CD4-positive, alpha-beta T cell (primary cell): ENCODE measurements around the gene GPR153. TPM values are rescaled to one million over a fixed set of nuclear protein-coding genes. Genes with fewer than 3 reads are reported as not detected.

Experiments used
- ATAC-seq: fragments of 200-7000 bp; cut with Tn5 transposase; one replicate; pipeline ENCODE4 v1.10.0; 2022; ENCODE audit warnings: mild to moderate bottlenecking; ENCODE audit not compliant: poor library complexity
- CTCF ChIA-PET: fragments of 350-600 bp; sonication (Branson Sonifier 250); formaldehyde crosslinking; loops from one replicate; lab custom pipeline; 2021; ENCODE audit warnings: antibody characterized with exemption, inconsistent platforms; lab: Charles Lee
- POLR2A ChIA-PET: fragments of 350-600 bp; sonication (Branson Sonifier 250); formaldehyde crosslinking; loops from one replicate; lab custom pipeline; 2021; ENCODE audit warnings: antibody characterized with exemption, inconsistent platforms; lab: Charles Lee
- DNase-seq, 14 experiments: peaks; one replicate each; pipeline ENCODE4 v3.0.0-alpha.2; 2013 to 2020; ENCODE audit warnings: mixed read lengths in 2 of 14
- H3K27ac ChIP-seq, 2 donors: one replicate each; pipeline versions ENCODE4 v1.5.1 to v1.7.0; 2013; ENCODE audit warnings: low read length in 2 of 2, low read depth in 1 of 2, mild to moderate bottlenecking in 1 of 2
- H3K27me3 ChIP-seq, 2 experiments: 1 replicate in 1 of 2; 2 replicates in 1 of 2; pipeline versions ENCODE4 v1.6.1 to v1.7.0; 2013; ENCODE audit warnings: low read length in 2 of 2, control low read depth in 1 of 2, mild to moderate bottlenecking in 1 of 2, moderate library complexity in 1 of 2; ENCODE audit not compliant: insufficient read depth in 2 of 2, control insufficient read depth in 1 of 2
- H3K36me3 ChIP-seq: one replicate; pipeline ENCODE4 v1.6.1; 2013; ENCODE audit warnings: low read length, control low read depth; ENCODE audit not compliant: insufficient read depth
- H3K4me1 ChIP-seq: one replicate; pipeline ENCODE4 v1.6.1; 2013; ENCODE audit warnings: low read length, control low read depth; ENCODE audit not compliant: insufficient read depth
- H3K4me3 ChIP-seq: one replicate; pipeline ENCODE4 v1.5.1; 2013; ENCODE audit warnings: mild to moderate bottlenecking, low read length, moderate library complexity
- H3K9me3 ChIP-seq, 2 experiments: 1 replicate in 1 of 2; 2 replicates in 1 of 2; pipeline versions ENCODE4 v1.6.1 to v1.7.0; 2013; ENCODE audit warnings: low read length in 2 of 2, mild to moderate bottlenecking in 2 of 2, control low read depth in 1 of 2, moderate library complexity in 1 of 2; ENCODE audit not compliant: control insufficient read depth in 1 of 2, insufficient read depth in 1 of 2
- H3K27ac Mint-ChIP-seq: one replicate; pipeline ENCODE4 v1.8.0; 2020; ENCODE audit warnings: mixed read lengths
- H3K27me3 Mint-ChIP-seq: one replicate; pipeline ENCODE4 v1.8.0; 2021; ENCODE audit warnings: mixed read lengths
- H3K36me3 Mint-ChIP-seq: one replicate; pipeline ENCODE4 v1.8.0; 2021; ENCODE audit warnings: low read depth, mixed read lengths
- H3K4me1 Mint-ChIP-seq: one replicate; pipeline ENCODE4 v1.8.0; 2021; ENCODE audit warnings: low read depth, mixed read lengths
- H3K4me3 Mint-ChIP-seq: one replicate; pipeline ENCODE4 v1.8.0; 2020; ENCODE audit warnings: mild to moderate bottlenecking, mixed read lengths
- H3K9me3 Mint-ChIP-seq: one replicate; pipeline ENCODE4 v1.8.0; 2020; ENCODE audit warnings: mixed read lengths
- intact Hi-C, 2 experiments: fragments of 100-400 bp; cut with DNase I in 1 of 2; cut with micrococcal nuclease in 1 of 2; formaldehyde crosslinking; loops; one replicate each; pipeline versions ENCODE4 v1.15.1 to v1.9.0; 2023 to 2025; cut with DNase I, micrococcal nuclease
- total RNA-seq, 174 experiments: library from RNA in 2 of 174; stranded (reverse) in 2 of 174; gene quantifications; one replicate each; pipeline ENCODE4 v1.2.3 and lab custom pipeline; 2021 to 2026
- TF ChIP-seq, protein P1 (sequence below): fragments of 200-600 bp; IDR thresholded peaks from one replicate; pipeline ENCODE4 v1.8.0; 2022; ENCODE audit warnings: antibody characterized with exemption, mild to moderate bottlenecking

GPR153 gene
- total RNA-seq, 2 experiments from 2014 or later = 0.14 to 0.19 TPM

DNA sequence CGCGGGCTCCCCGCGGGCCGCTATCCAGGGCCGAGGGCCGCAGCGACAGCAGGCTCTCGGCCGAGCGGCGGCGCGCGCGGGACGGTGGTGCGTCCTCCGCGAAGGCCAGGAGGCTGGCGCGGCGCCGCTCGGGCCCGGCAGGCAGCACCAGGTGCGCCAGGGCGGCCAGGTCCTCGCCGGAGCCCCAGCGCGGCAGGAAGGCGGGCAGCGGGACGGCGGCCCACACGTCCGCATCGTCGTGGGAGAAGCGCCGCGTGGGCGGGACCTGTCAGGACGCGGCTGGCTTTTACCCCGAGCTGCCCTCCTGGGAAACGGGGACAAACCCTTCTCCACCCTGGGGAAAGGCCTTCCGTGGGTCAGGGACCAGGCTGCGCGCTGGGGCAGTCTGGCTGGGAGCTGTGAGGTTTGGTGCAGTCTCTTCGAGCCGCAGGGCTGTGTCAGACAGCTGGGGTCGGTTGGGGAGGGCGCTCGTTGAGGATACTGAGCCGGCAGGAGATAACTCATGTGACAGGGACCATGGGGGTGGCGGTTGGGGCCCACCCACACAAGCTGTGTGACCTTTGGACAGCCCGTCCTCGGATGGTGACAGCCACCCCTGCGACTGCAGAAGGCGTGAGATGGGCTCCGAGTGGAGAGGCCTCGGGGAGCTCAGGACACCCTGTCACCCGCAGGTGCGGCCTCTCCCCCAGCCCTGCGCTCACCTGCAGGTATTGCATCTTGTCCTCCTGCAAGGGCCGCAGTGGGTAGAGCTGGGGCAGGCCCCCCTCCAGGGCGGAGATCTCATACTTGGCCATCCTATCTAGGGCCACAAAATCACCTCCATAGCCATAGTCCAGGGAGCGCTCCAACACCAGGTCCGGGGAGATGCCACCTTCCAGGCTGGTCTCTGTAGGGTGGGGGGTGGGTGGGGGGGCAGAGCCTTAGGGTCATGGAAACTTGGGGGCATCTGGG is 10.9 kb downstream of the GPR153 start:
- Histone ChIP-seq H3K36me3 (no peaks in the 10 kb centered on the region), H3K27me3 (peaks cover 47 to 57% of the 10 kb centered on the region in 2 experiments), H3K4me3 (no peak overlapping the region), H3K4me1 (peaks cover 24% of the 10 kb centered on the region), H3K9me3 (peaks cover 0 to 11% of the 10 kb centered on the region in 2 experiments), H3K27ac (no peak overlapping the region)
- ChIA-PET CTCF (no interaction called here), POLR2A (no interaction called here)
- Mint-ChIP-seq H3K4me3 (no peak overlapping the region), H3K36me3 (no peaks in the 10 kb centered on the region), H3K27me3 (peaks cover 53% of the 10 kb centered on the region), H3K9me3 (no peaks in the 10 kb centered on the region), H3K27ac (no peak overlapping the region), H3K4me1 (peaks cover 15% of the 10 kb centered on the region)
- TF ChIP-seq, protein P1, sequence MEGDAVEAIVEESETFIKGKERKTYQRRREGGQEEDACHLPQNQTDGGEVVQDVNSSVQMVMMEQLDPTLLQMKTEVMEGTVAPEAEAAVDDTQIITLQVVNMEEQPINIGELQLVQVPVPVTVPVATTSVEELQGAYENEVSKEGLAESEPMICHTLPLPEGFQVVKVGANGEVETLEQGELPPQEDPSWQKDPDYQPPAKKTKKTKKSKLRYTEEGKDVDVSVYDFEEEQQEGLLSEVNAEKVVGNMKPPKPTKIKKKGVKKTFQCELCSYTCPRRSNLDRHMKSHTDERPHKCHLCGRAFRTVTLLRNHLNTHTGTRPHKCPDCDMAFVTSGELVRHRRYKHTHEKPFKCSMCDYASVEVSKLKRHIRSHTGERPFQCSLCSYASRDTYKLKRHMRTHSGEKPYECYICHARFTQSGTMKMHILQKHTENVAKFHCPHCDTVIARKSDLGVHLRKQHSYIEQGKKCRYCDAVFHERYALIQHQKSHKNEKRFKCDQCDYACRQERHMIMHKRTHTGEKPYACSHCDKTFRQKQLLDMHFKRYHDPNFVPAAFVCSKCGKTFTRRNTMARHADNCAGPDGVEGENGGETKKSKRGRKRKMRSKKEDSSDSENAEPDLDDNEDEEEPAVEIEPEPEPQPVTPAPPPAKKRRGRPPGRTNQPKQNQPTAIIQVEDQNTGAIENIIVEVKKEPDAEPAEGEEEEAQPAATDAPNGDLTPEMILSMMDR = no peak
- DNase-seq (no peak), ATAC-seq (no peak)
- intact Hi-C loops = loop anchor here (5.0 kb wide), 2 partner anchors 143 to 738 kb away; no protein-coding TSS in a partner anchor

DNA sequence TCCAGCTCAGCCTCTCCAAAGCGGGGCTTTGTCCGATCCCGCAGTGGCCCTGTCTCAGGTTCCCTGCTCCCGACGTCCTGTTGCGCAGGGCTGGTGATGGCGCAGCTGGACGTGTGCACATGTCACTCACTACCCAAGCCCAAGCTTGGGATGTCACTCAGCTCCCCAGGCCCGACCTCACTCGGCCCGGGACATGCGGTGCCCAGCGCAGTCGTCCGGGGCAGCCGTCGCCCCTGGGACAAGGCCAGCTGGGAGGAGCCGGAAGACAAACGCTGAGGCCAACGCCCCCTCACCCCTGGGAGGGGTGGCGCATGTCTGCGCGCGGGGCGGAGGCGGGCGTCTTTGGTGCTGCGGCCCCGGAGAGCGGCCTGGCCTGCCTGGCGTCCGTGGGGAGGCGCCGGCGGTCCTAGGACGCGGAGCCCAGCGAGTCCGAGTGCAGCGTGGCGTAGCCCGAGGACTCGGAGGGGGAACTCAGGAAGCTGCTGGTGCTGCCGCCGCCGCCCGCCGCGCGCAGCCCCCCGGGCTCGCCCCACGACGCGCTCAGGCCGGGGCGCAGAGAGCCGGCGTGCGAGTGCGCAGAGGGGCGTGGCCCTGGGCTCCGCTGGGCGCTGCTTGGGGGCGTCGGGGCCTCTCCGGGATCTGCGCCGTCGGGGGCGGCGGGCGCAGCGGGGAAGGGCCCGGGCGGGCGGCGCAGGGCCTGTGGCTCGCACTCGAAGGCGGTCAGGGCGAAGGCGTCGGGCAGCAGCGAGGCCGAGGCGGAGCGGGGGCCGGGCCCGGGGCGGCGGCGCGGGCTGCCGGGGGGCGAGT is 11.8 kb downstream of the GPR153 start:
- H3K36me3 ChIP-seq = no peaks in the 10 kb centered on the region
- Mint-ChIP-seq H3K27me3 (peaks cover 61% of the 10 kb centered on the region), H3K4me1 (peaks cover 15% of the 10 kb centered on the region), H3K27ac (no peak overlapping the region), H3K4me3 (no peak overlapping the region), H3K36me3 (no peaks in the 10 kb centered on the region), H3K9me3 (no peaks in the 10 kb centered on the region)
- DNase-seq = no peak
- H3K9me3 ChIP-seq = peaks cover 0 to 12% of the 10 kb centered on the region in 2 experiments
- no peak overlapping the region for H3K27ac ChIP-seq
- H3K4me1 ChIP-seq = peaks cover 28% of the 10 kb centered on the region
- intact Hi-C loops = loop anchor here (5.0 kb wide), 2 partner anchors 142 to 737 kb away; no protein-coding TSS in a partner anchor
- TF ChIP-seq, protein P1 = no peak
- CTCF ChIA-PET = no interaction called here
- POLR2A ChIA-PET = no interaction called here
- H3K4me3 ChIP-seq = no peak overlapping the region
- peaks cover 53 to 63% of the 10 kb centered on the region in 2 experiments for H3K27me3 ChIP-seq
- no peak for ATAC-seq

DNA sequence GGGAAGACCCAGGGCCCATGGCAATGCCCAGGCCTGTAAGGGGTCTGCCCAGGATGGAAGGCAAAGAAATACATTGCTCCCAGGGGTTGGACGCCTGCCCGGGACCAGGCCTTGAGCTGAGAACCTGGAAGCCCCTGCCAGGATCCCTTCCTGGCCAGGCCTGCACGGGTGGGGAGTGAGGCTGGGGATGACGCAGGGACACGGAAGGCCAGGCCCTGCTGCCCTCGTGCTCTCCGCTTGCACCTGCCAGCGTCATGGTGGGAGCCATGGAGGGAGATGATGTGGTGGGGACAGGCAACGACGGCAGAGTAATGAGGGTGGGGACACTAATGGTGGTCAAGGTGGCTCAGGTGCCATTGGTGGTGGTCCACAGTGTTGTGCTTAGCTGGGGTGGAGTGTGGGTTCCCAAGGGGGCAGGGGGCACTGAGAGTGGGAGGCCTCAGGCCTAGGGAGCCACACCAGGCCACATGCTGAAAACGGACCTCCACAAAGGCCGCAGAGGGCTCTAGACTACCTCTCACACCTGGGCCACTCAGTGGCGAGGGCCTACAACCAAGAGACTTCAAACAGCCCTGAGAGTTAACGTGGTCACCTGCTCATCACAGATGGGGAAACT is 12.6 kb downstream of the GPR153 start:
- no peak for ATAC-seq
- TF ChIP-seq, protein P1 = no peak
- intact Hi-C loops = loop anchor here (5.0 kb wide), 2 partner anchors 141 to 736 kb away; no protein-coding TSS in a partner anchor

More for the DNA sequence above, 12.6 kb downstream of the GPR153 start:
- Mint-ChIP-seq H3K4me1 (peaks cover 15% of the 10 kb centered on the region), H3K9me3 (no peaks in the 10 kb centered on the region), H3K27me3 (peaks cover 70% of the 10 kb centered on the region), H3K4me3 (no peak overlapping the region), H3K36me3 (no peaks in the 10 kb centered on the region), H3K27ac (no peak overlapping the region)
- peaks cover 0 to 21% of the 10 kb centered on the region in 2 experiments for H3K9me3 ChIP-seq
- no peak overlapping the region for H3K4me3 ChIP-seq
- DNase-seq = no peak
- peaks cover 28% of the 10 kb centered on the region for H3K4me1 ChIP-seq
- POLR2A ChIA-PET = no interaction called here
- peaks cover 62 to 72% of the 10 kb centered on the region in 2 experiments for H3K27me3 ChIP-seq
- CTCF ChIA-PET = interaction anchor here (0.6 kb wide), 1 partner anchor 124 kb away, joined by 3 read pairs; no protein-coding TSS in a partner anchor
- no peaks in the 10 kb centered on the region for H3K36me3 ChIP-seq
- H3K27ac ChIP-seq = no peak overlapping the region
